Hepatocyte (in vitro differentiated cells): ENCODE data around the gene CFAP58. TPM values are rescaled to one million over a fixed set of nuclear protein-coding genes. Genes with fewer than 3 reads are reported as not detected.

Source experiments
- DNase-seq: peaks from one replicate; pipeline ENCODE4 v3.0.0-alpha.2; 2016; ENCODE audit warnings: low spot score
- H2AFZ ChIP-seq: fragments of 200-600 bp; sonication (generic); 2 replicates; pipeline ENCODE4 v1.6.0; 2016; ENCODE audit warnings: antibody characterized with exemption, mild to moderate bottlenecking
- H3K27ac ChIP-seq: fragments of 200-600 bp; sonication (generic); 2 replicates; pipeline ENCODE4 v1.5.1; 2016; ENCODE audit warnings: mild to moderate bottlenecking
- H3K27me3 ChIP-seq: fragments of 200-600 bp; sonication (generic); 2 replicates; pipeline ENCODE4 v1.6.1; 2016
- H3K36me3 ChIP-seq: fragments of 200-600 bp; sonication (generic); replicated peaks from 2 replicates; pipeline ENCODE4 v1.5.1; 2016; ENCODE audit warnings: low read depth; ENCODE audit not compliant: insufficient read depth
- H3K4me1 ChIP-seq: fragments of 200-600 bp; sonication (generic); 2 replicates; pipeline ENCODE4 v1.5.1; 2016; ENCODE audit warnings: mild to moderate bottlenecking, moderate library complexity; ENCODE audit not compliant: insufficient read depth
- H3K4me2 ChIP-seq: fragments of 200-600 bp; sonication (generic); 2 replicates; pipeline ENCODE4 v1.6.0; 2016
- H3K4me3 ChIP-seq: fragments of 200-600 bp; sonication (generic); 2 replicates; pipeline ENCODE4 v1.5.1; 2016; ENCODE audit warnings: mild to moderate bottlenecking
- H3K79me2 ChIP-seq: fragments of 200-600 bp; sonication (generic); 2 replicates; pipeline ENCODE4 v1.6.0; 2017; ENCODE audit warnings: mild to moderate bottlenecking
- H3K9me2 ChIP-seq: fragments of 200-600 bp; sonication (generic); replicated peaks from 2 replicates; pipeline ENCODE4 v1.6.0; 2017; ENCODE audit warnings: mild to moderate bottlenecking; ENCODE audit not compliant: insufficient read depth
- H3K9me3 ChIP-seq: fragments of 200-600 bp; sonication (generic); 2 replicates; pipeline ENCODE4 v1.5.1; 2016; ENCODE audit warnings: low read depth, mild to moderate bottlenecking
- H4K20me1 ChIP-seq: fragments of 200-600 bp; sonication (generic); 2 replicates; pipeline ENCODE4 v1.6.0; 2016; ENCODE audit warnings: mild to moderate bottlenecking; ENCODE audit not compliant: insufficient read depth, poor library complexity, severe bottlenecking
- CTCF ChIP-seq: fragments of 200-600 bp; sonication (generic); IDR thresholded peaks from 2 replicates; pipeline ENCODE4 v1.5.1; 2016; ENCODE audit warnings: antibody characterized with exemption, mild to moderate bottlenecking; ENCODE audit not compliant: poor library complexity
- EZH2 ChIP-seq: fragments of 200-600 bp; sonication (generic); IDR thresholded peaks from 2 replicates; pipeline ENCODE4 v1.6.1; 2016; ENCODE audit warnings: antibody characterized with exemption, mild to moderate bottlenecking, borderline replicate concordance
- EZH2phosphoT487 ChIP-seq: fragments of 200-600 bp; sonication (generic); IDR thresholded peaks from one replicate; pipeline ENCODE4 v1.6.1; 2018; ENCODE audit warnings: antibody characterized with exemption, mild to moderate bottlenecking, low read depth, moderate library complexity; ENCODE audit not compliant: unreplicated experiment, severe bottlenecking
- WGBS: methylation state at CpG from one replicate; pipeline ENCODE4 v1.1.6; 2016; ENCODE audit warnings: low lambda C conversion rate; ENCODE audit errors: missing lambda C conversion rate; 5-methylcytosine and 5-hydroxymethylcytosine counted together
- polyA plus RNA-seq: library from polyadenylated mRNA; unstranded; fragments of >200 nt; fragmentation: Nextera tagmentation; extraction: Ambion mirVana; gene quantifications from 2 replicates; pipeline ENCODE4 v1.2.1, GENCODE V29; 2016
- total RNA-seq: library from RNA; depleted of rRNA; stranded (reverse); fragments of >200 nt; gene quantifications from 2 replicates; pipeline ENCODE4 v1.2.3, GENCODE V29; 2014

The CFAP58 gene
- total and polyA plus RNA-seq, 2 experiments from 2014 or later: 0.17 TPM; not detected in 1

GRCh38 chr10:104371753-104372152 is 18.1 kb downstream of the CFAP58 start:
- H4K20me1 ChIP-seq: no peaks in the 10 kb centered on the region
- no peak overlapping the region for H2AFZ ChIP-seq
- no peaks in the 10 kb centered on the region for H3K9me2 ChIP-seq
- no peak overlapping the region for H3K27ac ChIP-seq
- no peak for TF ChIP-seq EZH2phosphoT487
- TF ChIP-seq CTCF: no peak
- no peak for TF ChIP-seq EZH2
- no peak overlapping the region for H3K4me2 ChIP-seq
- no peak for DNase-seq
- WGBS: 91% methylated on average over 6 of the region's 6 CpGs
- no peaks in the 10 kb centered on the region for H3K4me1 ChIP-seq
- H3K27me3 ChIP-seq: no peaks in the 10 kb centered on the region
- peaks cover 7% of the 10 kb centered on the region for H3K9me3 ChIP-seq
- H3K4me3 ChIP-seq: no peak overlapping the region
- H3K79me2 ChIP-seq: no peaks in the 10 kb centered on the region
- H3K36me3 ChIP-seq: no peaks in the 10 kb centered on the region

GRCh38 chr10:104374591-104374990 is 21.0 kb downstream of the CFAP58 start:
- Histone ChIP-seq H3K79me2 (no peaks in the 10 kb centered on the region), H2AFZ (no peak overlapping the region), H3K4me1 (no peaks in the 10 kb centered on the region), H3K4me3 (no peak overlapping the region), H3K4me2 (no peak overlapping the region), H3K9me2 (no peaks in the 10 kb centered on the region), H4K20me1 (no peaks in the 10 kb centered on the region), H3K36me3 (no peaks in the 10 kb centered on the region), H3K27ac (no peak overlapping the region), H3K9me3 (peaks cover 7% of the 10 kb centered on the region), H3K27me3 (no peaks in the 10 kb centered on the region)
- no peak for DNase-seq
- whole genome bisulfite sequencing: 87% methylated on average over 1 of the region's 1 CpG
- TF ChIP-seq EZH2phosphoT487 (no peak), CTCF (no peak), EZH2 (no peak)

- H3K27me3 ChIP-seq: no peaks in the 10 kb centered on the region
- TF ChIP-seq CTCF (no peak), EZH2 (no peak), EZH2phosphoT487 (no peak)
- no peaks in the 10 kb centered on the region for H3K4me1 ChIP-seq
- no peaks in the 10 kb centered on the region for H4K20me1 ChIP-seq
- peaks cover 2% of the 10 kb centered on the region for H3K9me3 ChIP-seq
- H3K4me2 ChIP-seq: no peak overlapping the region
- H3K9me2 ChIP-seq: no peaks in the 10 kb centered on the region
- no peak overlapping the region for H3K27ac ChIP-seq
- DNase-seq: no peak
- H3K4me3 ChIP-seq: no peak overlapping the region
- no peaks in the 10 kb centered on the region for H3K36me3 ChIP-seq
- no peak overlapping the region for H2AFZ ChIP-seq
- WGBS: 70% methylated on average over 4 of the region's 4 CpGs
- no peaks in the 10 kb centered on the region for H3K79me2 ChIP-seq
Measured at GRCh38 chr10:104376784-104377300, 23.2 kb downstream of the CFAP58 start.

GRCh38 chr10:104380336-104380735 is 26.7 kb downstream of the CFAP58 start:
- H3K9me3 ChIP-seq: no peaks in the 10 kb centered on the region
- 87% methylated on average over 4 of the region's 4 CpGs for WGBS
- H2AFZ ChIP-seq: no peak overlapping the region
- peaks cover 4% of the 10 kb centered on the region for H3K27me3 ChIP-seq
- TF ChIP-seq EZH2phosphoT487: no peak
- TF ChIP-seq EZH2: no peak
- no peak for TF ChIP-seq CTCF
- no peaks in the 10 kb centered on the region for H3K9me2 ChIP-seq
- no peak overlapping the region for H3K27ac ChIP-seq
- H3K4me2 ChIP-seq: no peak overlapping the region
- no peak overlapping the region for H3K4me3 ChIP-seq
- no peaks in the 10 kb centered on the region for H3K79me2 ChIP-seq
- DNase-seq: no peak
- H3K36me3 ChIP-seq: no peaks in the 10 kb centered on the region
- no peaks in the 10 kb centered on the region for H4K20me1 ChIP-seq
- no peaks in the 10 kb centered on the region for H3K4me1 ChIP-seq
